ENCODE measurements around the gene MED7.
"Not testable (repeated sequence)": the region's sequence is repeated elsewhere in the genome, so short reads cannot be mapped to it uniquely, and the experiment has no call there.

Gene MED7, protein sequence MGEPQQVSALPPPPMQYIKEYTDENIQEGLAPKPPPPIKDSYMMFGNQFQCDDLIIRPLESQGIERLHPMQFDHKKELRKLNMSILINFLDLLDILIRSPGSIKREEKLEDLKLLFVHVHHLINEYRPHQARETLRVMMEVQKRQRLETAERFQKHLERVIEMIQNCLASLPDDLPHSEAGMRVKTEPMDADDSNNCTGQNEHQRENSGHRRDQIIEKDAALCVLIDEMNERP

DNA sequence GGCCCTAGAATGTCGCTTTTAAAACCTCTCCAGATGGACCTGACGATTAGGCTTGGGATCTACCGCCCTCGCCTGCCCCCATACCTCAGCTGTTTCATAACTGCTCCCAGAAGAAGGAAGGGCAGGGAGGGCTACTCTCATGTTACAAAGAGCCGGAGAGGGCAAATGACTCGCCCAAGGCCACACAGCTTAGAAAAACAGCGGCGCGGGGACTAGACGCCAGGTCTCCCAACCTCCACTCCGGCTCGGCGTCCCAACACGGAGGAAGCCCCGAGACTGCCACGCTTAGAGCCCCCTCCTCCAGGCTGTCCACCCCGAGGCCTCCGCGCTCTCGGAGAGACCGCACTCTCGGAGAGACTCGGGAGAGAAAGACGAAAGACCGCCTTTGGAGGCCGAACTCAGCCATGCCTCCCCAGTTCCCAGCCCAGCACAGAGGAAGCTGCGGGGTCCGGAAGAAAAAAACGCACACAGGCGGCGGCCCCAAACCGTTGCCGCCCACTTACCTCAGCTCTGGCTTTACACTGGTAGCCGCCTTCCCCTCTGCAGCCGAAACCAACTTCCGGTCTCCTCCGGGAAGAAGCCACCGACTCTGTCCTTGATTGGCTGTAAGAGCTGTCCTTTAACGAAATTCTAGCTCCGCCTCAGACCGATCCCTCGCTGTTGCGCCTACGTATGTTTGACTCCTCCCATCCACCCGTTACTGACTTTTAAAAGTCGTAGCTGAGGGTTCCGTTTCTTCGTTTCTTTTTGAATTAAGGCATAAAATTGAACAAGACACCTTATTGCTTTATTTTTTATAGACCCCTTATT is at the start of gene MED7:
Gene MED7, minus strand, starts transcription at position 549 of the 810 bp plus-strand sequence. CDS start 3,434 bp downstream, outside the sequence.
- peak; percentile 26 to 99 (median 89) for DNase-seq

DNA sequence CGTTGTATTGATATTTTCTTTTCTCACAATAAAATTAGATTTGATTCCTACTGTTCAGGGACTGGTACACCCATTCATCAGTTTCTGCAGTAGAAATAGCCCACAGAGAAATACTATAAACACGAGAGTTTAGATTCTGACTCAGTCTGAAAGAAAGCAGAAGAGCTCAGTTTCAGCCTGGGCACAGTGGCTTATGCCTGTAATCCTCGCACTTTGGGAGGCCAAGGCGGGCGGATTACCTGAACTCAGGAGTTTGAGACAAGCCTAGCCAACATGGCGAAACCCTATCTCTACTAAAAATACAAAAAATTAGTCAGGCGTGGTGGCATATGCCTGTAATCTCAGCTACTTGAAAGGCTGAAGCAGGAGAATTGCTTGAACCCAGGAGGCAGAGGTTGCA is 46.6 kb upstream of the MED7 start:
- no peak for DNase-seq

DNA sequence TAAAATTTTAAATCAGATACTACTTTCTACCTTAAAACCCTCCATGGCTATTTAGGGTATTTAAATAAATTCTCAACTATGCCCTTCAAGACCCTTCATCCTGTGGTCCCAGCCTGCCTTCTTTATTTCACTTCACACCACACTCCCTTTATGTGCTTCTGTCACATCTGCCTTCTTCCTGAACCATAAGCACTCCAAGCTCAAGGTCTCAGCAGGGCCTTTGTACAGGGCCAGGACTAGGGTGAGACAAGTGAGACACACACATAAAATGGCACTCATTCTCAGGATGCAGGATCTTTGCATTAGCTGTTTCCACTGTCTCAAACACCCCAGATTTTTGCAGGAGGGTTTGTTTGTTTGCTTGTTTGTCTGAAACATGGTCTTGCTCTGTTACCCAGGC is 45.6 kb upstream of the MED7 start:
- no peak for DNase-seq

DNA sequence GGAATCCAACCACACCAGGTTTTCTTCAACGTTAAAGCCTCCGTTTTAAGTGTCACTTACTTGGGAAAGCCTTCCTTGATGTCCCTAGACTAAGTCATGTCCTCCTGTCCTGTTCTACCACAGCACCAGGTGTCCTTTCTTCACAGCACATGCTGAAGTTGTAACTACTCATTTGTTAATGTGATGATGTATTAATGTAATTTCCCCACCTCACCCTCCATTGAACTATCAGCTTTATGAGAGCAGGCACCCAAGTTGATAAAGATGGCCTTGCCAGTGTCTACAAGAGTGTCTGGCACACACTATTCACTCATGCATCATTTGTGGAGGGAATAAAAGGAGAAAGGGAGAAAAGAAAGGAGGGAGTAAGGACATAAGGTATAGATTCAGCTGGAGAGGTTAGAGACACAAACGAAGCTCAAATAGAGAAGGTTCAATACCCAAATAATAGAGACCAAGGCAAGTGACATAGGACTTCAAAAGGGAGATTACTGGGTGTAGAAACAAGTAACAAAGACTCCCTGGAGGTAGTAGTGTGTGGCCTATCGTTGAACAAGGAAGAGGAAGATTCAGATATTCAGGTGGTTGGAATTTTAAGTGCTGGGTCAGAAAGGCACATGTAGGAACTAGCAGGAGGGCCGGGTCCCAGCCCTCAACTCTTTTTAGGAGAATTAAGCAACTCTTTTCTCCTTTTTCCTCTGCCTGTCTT is 44.5 kb upstream of the MED7 start:
- DNase-seq: no peak

DNA sequence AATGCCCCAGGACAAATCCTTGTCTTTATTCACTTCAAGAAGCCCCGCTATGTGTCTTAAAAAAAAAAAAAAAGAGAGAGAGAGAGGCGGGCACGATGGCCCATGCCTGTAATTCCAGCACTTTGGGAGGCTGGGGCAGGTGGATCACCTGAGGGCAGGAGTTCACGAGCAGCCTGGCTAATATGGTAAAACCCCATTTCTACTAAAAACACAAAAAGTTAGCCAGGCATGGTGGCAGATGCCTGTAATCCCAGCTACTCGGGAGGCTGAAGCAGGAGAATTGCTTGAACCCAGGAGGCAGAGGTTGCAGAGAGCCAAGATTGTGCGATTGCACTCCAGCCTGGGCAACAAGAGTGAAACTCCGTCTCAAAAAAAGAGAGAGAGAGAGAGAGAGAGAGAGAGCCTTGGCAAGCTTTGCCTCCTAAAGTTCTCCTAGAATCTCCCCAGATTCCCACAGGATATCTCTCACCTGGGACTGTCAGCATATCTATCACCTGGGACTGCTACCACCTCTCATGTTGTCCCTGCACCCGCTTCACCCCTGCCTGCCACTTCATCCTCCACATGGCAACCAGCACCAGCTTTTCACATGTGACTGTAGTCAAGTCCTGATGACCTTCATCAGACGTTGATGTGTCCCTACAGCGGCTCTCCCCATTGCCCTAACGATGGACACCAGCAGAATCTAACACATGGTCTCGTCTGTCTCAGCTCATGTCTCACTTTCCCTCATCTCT is 43.8 kb upstream of the MED7 start:
- no peak for DNase-seq

DNA sequence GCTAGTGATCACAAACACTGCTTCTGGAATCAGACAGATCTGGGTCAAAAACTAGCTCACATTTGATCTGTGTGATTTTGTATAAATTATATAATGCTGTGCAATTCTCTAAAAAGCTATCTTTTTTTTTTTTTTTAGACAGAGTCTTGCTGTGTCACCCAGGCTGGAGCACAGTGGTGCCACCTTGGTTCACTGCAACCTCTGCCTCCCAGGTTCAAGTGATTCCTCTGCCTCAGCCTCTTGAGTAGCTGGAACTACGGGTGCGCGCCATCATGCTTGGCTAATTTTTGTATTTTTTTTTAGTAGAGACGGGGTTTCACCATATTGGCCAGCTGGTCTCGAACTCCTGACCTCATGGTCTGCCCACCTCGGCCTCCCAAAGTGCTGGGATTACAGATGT is 42.5 kb upstream of the MED7 start:
- DNase-seq: not testable (repeated sequence)

DNA sequence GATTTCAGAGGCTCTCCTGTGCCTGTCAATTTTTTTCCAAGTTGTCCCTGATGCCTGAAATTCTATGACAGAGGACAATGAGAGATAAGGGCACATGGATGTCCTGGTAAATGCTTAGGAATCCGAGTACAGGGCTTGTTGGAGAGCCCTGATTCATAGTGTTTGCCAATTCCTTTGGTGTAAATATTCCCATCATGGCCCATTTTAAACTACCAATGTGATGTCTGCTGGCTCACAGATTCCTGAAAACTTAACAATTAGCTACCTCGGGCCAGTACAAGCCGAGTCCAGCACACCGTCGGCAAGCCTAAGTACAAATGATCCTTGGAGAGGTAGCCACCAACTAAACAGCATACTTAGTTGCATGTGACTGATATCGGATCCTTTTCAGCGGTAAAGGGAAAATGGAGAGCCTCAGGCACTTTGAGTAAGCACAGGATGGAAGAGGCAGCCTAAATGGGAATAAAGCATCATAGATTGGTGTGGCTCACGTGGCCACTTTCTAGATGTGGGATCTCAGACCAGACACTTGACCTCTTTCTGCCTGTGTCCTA is 41.5 kb upstream of the MED7 start:
- DNase-seq: no peak

DNA sequence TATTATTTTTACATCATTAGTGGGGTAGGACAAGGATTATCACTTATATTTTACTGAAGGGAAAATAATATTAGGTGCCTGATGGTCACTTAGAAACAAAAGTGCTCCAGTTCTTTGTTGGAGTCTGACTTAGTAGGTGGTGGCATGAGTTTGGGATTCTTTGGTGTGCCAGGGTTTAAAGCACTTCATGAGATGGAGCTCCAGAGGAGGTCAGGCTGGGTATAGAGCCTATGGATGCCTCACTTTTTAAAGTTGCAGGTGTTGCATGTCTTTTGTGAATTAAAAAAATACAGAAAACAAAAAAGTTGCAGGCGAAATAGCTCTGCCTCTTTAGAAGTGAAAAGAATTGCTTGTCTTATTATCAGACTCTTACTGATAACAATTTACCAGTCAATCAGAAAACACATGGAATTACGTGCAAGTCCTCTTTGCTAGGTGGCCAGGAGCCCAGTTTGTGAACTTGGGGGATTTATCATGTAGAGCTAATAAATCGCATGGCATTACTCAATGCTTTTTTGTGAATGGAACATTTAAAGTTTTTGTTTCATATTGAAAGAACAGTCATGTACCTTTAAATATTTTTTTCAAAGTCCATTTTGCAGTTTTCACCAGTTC is 39.6 kb upstream of the MED7 start:
- DNase-seq: no peak

DNA sequence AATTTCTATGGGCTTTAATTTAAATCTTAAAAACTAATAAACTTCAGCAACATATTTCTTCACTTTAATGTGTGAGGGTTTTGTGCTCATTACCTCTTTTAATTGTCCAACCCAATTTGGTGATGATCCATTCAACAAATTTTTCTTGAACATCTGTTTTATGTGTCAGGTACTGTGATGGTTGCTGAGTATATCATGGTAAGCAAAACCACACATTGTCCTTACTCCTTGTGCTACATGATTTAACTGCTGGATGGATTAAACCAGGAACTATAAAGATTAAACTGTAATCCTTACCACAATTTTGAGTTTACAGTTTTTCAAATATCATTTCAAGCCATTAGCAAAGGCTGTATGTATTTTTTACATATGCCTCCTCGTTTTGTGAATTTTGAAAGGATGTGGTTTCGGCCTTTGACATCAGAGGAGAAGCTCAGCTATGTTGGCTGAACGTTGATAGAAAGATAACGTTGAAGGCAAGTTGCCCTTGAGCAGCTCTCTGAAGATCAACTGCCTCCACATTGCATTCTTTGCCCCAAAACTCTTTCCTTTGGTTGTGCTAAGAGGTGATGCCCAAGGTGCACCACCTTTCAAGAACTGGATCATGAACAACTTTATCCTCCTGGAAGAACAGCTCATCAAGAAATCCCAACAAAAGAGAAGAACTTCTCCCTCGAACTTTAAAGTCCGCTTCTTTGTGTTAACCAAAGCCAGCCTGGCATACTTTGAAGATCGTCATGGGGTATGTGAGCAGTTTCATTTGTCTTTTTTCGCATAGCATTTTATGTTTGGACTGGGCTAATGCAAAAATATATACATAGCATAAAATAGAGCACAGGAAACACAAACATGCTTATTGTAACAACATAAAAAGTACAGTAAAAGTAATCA is 38.0 kb upstream of the MED7 start, which contains the start of gene ITK:
Gene ITK, plus strand, starts transcription at position 467 of the 891 bp plus-strand sequence. Its CDS starts 138 bp downstream, at position 605.
- no peak for DNase-seq

DNA sequence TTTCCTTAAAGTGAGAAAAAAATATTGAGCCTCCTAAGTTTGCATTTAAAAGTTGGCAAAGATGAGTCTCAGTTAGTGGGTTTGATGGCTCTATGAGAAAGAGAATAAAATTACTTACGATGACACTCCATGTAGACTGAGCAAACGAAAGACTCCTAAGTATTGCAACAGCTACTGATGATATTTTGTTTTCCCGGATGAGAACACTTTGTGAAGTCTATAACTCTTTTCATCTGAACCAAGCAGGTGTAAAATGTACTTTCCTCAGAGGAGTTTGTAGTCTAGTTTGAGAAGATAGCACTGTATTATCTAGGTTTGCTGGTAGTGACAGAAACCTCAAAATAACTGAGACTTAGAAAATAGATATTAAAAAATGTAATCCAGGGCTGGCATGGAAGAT is 36.3 kb upstream of the MED7 start:
- no peak for DNase-seq

DNA sequence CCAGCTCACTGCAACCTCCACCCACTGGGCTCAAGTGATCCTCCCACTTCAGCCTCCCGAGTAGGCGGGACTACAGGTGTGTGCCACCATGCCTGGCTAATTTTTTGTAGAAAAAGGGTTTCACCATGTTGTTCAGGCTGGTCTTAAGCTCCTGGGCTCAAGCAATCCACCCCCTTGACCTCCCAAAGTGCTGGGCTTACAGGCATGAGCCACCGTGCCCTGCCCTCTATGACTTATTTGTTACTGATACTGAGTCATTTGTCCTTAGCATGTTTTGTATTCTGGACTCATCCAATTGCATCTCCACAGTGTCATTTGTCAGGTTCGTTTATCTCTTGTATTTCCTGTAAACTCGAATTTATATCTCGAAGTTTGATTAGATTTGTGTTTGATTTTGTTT is 35.3 kb upstream of the MED7 start:
- DNase-seq: no peak

DNA sequence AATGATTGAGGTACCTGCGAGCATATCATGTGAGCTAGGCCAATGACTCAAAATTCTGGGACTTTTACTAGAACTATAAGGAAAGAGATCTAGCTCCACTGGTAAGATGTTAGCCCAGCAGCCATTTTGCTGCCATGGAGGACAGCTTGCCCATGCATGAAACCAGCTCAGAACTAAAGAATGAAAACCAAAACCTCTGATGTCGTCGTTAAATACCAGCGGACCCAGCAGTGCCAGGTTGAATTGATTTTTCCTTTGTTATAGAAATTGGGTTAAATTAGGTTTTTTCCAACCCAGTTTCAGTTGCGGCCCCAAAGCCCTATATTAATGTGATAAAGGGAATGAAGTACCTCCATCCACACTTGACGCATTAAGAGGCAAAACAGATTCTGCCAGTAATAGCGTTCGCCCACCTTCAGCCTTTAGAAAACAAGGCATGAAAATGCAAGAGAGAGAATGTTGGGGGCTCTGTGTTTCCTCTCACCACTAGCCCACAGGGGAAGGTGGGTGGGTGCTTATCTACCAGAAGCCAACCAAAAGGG is 32.5 kb upstream of the MED7 start:
- no peak for DNase-seq

DNA sequence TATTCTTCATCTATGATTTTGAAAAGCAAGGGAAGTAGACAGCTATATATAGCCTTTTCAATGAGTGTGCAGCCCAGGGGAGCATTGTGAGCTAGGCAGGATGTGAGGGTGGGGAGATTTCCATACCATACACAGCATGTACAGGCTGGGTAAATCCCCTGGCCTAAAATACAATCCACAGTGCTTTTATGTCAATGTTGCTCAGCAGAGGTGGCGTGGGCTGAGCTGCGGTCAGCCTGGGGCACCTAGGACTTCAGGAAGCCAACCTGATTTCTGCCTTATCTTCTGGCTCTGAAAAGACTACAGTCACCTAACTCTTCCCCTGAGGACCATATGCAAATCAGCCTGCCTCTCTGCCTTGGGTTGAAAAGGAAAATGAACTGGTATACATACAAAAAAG is 29.7 kb upstream of the MED7 start:
- no peak for DNase-seq

DNA sequence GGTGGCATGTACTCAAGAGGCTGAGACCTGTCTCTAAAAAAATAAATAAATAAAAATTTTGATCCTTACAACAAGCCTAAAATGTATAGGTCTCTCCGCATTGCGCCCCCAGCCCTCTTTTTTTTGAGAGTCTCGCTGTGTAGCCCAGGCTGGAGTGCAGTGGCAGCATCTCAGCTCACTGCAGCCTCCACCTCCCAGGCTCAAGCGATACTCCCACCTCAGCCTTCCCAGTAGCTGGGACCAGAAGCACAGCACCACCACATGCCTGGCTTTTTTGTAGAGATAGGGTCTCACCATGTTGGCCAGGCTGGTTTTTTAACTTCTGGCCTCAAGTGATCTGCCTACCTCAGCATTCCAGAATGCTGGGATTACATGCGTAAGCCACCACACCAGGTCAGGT is 25.6 kb upstream of the MED7 start:
- no peak for DNase-seq

DNA sequence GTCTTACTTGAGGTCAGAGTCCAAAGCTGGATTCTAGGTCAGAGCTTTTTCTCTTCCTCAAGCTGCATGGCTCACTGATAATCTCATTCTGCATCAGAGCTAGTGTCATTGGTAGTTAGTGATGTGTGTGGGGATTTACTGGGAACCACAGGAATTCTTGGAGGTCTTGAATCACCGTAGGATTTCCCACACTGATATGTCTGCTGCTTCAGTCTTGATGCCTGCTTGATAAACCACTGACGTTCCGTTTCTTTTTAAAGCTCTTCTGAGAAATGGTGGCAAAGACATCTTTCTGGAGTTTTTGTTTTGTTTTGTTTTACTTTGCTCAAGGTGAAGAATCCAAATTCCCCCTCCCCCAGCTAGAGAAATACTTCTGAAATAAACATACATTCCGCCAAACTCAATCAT is 24.6 kb upstream of the MED7 start:
- DNase-seq: no peak

DNA sequence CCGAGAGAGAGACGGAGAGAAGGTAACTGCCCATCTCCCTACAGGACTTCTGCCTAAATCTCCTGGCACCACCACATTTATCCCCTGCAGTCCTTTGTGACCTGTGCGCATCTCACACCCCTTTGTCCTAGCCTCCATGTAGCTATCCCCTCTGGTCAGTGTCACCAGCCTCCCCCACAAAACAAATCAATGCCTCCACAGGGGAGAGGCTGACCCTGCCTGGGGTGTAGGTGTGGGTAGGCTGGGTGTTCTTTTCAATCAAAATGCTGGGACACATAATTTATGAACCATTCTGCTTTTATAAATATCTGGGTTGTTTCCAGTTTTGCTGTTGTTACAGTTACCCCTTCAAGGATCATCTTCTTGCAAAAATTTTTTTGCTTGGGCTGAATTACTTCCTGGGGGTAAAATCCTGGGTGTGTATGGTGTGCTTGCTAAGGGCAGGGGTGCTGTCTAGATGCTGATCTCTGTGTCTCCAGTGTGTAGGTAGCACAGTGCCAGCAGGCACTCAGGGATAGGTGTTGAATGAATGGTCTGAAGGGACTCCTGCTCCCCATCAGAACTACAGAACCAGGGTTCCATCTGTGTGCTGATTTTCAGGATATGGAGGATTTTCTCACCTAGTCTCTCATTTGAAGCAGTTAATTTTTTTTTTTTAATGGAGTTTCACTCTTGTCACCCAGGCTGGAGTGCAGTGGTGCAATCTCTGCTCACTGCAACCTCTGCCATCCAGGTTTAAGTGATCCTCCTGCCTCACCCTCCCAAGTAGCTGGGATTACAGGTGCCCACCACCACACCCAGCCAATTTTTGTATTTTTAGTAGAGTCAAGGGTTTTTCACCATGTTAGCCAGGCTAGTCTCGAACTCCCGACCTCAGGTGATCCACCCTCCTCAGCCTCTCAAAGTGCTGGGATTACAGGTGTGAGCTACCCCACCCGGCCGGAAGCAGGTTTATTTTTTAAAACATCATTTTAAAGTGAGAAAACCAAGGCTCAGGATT is 23.8 kb upstream of the MED7 start, which contains the start of gene GARIN3:
Gene GARIN3, minus strand, starts transcription at position 51 of the 1,000 bp plus-strand sequence. CDS start 96 bp downstream, outside the sequence.
- DNase-seq: no peak

DNA sequence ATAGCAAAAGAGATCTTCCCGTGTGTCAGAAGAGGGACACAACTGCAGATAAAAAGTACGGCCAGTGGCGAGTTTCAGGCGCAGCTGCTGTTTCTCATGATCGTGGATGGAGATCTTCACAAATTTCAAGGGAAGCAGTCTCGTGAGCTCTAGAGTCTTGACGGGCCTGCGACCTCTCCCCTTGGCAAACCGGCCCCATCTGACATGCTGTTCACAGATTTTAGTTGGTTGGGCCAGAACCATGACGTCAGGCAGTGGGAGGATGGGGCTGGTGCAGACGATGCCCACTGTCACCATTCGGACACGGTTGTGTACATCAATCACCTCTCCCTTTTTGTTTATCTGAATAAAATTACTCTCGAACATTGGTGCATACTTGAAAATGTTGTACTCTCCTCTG is 23.0 kb upstream of the MED7 start:
- DNase-seq: no peak

DNA sequence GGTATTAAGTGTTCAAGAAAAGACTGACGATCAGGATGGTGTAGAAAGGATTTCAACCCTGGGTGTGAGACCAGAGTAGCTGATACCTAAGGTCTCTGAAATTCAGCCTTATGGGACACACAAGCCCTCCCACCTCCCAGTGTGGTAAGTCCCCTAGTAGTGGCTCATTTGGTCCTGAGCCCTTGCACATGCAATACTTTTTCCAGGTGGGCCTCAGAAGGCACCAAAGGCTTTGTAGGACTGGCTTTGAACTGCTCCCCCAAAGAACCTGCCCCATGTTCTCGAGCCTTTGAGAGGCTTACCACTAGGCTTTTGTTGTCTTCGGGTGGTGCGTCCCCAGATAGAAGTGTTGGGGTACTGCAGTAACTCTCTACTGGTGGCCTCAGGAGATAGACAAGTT is 22.6 kb upstream of the MED7 start:
- DNase-seq: no peak
